Activated effector memory CD4-positive, alpha-beta T cell treated with anti-CD3 and anti-CD28 coated beads, Interleukin-2, amount 50 U/mL, for 16 hours (primary cell): ENCODE data around the gene OR56A1.
"Not testable (repeated sequence)": the region's sequence is repeated elsewhere in the genome, so short reads cannot be mapped to it uniquely, and the experiment has no call there.

Source experiments
- DNase-seq: peaks from one replicate; pipeline ENCODE4 v3.0.0-alpha.2; 2020

OR56A1 gene, protein sequence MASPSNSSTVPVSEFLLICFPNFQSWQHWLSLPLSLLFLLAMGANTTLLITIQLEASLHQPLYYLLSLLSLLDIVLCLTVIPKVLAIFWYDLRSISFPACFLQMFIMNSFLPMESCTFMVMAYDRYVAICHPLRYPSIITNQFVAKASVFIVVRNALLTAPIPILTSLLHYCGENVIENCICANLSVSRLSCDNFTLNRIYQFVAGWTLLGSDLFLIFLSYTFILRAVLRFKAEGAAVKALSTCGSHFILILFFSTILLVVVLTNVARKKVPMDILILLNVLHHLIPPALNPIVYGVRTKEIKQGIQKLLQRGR

DNA sequence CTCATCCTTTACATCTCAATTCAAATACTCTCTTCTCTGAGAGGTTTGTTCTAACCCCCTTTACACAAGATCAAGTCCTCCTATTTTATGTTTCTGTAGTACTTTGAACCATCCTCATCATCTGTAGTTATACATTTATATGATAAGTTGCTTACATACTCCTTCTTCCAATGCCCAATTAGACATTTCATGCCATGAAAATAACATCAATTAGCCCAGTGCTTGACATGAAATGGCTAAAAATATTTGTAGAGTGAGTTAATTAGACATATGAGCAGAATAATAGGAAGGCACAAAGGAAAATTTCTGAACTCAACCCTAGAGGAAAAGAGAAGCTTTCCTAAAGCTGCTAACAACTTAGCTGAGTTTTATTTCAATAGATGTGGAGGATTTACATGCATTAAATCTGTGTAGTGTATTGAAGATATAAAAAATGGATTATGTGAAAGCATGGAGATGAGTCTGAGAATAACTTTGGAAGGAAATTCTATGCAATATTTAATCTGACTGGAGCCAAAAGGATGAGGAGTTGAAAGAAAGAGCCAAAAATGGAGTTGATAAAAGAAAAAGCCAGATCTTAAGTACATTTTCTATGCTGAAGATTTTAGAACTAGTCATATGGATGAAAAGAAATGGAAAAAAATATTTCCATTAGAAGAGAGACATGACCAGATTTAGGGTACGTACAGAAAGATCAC lies at the start of gene OR56A1:
OR56A1 (minus strand) TSS at position 51 of the 698 bp plus-strand sequence. CDS start 3,066 bp downstream, outside the sequence.
- DNase-seq, result no peak

- DNase-seq, result no peak
Observed at GRCh38 chr11:6079463-6079862, 48.9 kb upstream of the OR56A1 start.

DNA sequence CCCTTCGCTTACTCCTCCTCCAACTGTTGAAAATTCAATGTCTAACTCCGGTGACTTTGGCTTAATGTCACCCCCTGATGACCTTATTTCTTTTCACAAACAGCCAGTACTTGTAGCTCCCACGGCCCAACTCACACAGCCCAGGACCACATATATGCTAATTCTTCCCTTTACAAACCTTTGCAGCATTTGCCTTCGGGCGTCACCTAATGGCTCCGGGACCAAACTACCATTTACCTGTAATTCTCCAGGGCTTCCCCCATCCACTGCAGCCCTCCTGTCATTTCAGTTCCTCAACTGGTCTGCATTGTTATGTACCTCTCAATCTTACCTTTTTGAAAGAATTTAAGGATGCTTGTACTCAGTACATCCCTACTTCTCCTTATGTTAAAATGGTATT lies 47.2 kb upstream of the OR56A1 start:
- no peak for DNase-seq

- not testable (repeated sequence) for DNase-seq
Observed at GRCh38 chr11:6076443-6076842, 45.9 kb upstream of the OR56A1 start.

- DNase-seq, result no peak
Observed at GRCh38 chr11:6067502-6067901, 36.9 kb upstream of the OR56A1 start.

DNA sequence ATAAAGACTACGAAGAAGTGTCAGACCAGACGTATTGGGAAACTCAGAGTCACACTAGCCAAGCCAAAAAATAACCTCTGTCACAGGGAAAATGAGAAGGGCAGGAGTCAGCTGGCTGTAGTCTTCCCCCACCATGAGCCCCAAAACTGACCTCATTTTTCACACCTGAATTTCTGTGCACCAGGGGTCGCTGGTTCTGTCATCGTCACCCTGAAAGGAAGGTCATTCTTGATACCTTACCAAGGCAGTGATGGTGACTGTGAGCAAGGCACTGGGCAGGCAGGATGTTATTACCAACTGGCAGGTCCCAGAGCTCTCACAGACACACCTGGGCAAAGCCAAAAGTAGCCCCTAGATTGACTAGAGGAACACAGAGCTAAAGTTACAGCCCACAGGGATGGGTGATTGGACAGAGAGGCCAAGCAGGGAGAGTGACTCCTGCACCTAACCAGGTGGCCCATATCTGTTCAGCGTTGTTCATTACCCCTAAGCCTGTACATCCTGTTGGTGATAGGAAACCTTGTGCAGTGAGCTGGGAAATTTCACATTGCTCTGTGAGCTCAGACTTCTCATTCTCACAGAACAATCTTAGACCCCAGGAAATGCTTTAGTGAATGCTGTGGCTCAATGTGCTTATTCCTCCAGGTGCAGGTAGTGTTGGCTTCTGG lies 32.3 kb upstream of the OR56A1 start:
- no peak for DNase-seq

DNA sequence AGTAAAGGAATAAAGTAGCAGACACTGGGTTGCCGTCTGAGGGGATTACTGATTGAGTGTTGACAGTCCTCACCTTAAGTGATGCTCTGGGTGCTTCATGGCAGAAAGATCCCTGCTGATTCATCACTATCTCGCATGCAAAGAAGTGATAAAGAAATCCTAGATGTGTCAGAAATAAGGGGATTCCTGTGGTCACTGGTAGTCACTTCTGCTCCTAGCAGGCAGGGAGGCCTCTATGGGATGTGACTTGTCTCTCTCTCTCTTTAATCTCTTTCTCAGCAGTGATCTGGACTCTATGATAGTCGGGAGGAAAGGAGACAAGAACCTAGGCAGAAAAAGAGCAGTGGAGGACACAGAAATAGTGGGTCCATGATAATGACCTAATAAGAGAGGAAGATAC lies 30.9 kb upstream of the OR56A1 start:
- DNase-seq, result no peak

DNA sequence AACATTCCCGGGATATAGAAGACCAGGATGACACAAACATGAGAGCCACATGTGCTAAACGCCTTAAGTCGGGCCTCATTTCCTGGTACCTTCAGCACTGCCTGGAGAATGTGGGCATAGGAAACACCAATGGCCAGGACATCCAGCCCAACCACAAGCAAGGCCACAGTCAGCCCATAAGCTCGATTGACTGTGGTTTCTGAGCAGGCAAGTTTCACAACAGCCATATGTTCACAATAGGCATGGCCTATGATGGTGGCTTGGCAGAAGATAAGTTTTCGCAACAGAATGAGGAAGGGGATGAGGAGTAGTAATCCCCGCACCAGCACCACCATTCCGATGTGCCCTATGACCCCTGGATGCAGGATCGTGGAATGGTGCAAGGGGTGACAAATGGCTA lies 26.9 kb upstream of the OR56A1 start:
- no peak for DNase-seq

GRCh38 chr11:6055569-6055968 lies 25.0 kb upstream of the OR56A1 start:
- no peak for DNase-seq

DNA sequence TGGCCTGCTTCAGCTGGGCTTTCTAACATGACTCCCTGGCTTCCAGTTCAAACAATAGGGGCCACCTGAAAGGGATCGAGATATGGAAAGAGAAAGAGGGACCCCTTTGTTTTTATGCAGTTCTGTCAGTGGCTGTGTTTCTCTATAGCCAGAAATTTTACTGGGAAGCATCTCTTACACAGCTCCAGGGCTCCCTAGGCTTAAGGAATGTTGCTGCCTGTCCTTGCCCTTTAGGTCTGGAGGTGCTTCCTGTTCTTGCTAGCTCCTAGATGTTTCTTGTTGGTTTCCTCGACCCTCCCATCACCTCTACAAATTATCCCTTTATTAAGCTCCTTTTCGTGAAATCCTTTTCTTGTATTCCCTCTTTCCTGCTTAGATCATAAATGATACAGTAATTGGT lies 21.8 kb upstream of the OR56A1 start:
- DNase-seq, result no peak

DNA sequence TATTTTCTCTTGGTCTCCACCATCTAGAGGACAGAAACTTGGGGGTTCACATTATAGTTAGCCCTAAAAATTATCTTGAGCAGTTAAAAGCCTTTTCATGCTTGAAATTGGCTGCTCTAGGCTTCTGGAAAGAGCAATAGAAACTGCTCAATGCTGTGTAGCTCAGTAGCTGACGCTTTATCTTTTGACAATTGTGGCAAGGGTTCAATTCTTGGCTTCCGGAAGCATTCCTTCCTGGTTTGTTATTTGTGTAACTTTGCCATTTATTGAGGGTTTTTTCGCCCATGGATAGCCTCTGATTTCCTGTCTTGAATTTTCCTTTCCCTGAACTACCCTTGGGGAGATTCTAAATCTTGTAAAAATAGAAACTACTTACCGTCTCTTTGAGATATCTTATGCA lies 10.3 kb upstream of the OR56A1 start:
- no peak for DNase-seq

- no peak for DNase-seq
Observed at GRCh38 chr11:6027501-6027900, 3.1 kb downstream of the OR56A1 start.

GRCh38 chr11:6025056-6025455 lies 5.5 kb downstream of the OR56A1 start:
- no peak for DNase-seq

DNA sequence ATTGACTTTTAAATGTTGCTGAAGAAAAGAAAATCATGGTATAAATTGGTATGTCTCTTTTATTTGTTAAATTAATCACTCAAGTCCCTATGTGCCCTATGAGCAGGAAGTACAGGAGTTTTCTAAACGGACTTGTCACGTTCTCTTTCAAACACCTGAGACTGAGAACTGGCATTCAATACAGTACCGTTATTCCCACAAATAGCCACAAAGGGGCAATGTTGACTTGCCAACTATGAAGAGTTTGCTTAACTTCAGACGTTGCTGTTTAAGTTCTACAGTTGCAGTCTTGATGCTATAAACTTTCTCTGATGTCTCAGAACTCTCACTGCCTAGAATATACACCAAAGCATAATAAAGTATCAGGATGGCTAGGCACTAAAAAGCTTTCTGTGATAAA lies 7.6 kb downstream of the OR56A1 start:
- DNase-seq, result no peak

- no peak for DNase-seq
Observed at GRCh38 chr11:6013042-6013441, 17.5 kb downstream of the OR56A1 start.

DNA sequence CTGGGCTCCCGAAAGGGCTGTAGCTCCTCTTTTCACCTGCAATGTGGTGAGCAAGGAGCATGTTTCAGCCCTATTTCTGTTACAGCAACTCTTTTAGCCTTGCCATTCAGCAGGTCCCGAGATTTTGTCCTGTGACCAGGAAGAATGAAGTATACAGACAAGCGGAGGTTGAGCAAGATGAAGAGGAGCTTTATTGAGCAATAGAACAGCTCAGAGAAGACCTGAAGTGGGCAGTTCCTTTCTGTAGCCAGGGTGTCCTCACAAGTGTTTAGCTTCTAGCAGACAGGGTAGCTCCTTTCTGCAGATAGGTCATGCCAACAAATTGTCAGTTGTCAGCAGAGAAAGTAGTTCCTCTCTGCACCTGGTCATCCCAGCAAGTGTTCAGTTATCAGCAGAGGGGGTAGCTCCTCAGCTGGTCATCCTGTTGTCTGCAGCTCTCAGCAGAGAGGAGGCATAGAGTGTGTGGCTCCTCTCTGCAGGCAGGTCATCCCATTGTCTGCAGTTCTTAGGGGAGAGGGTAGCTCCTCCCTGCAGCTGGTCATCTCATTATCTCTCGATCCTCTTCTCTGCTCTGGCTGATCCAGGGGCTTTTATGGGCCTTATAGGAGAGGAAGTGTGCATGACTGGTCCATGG lies 18.4 kb downstream of the OR56A1 start:
- DNase-seq, result no peak

DNA sequence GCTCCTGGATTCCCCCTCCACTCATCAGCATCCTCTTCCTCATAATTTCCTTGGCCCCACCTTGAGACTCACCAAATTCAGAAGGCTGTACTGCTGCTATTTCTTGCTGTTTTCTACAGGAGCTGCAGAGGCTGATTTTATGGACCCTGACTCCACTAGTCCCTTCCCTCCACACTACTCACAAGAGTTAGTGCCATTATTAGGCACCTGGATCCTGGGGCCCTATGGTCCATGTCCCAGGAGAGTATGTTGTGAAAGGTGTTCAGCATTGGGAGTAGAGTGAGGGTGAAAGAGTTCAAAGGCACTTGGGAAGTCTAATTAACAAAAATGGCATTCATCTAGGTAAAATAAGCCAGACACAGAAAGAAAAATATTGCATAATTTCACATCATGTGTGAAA lies 23.7 kb downstream of the OR56A1 start, which contains the start of gene OR56A4:
OR56A4 (minus strand) TSS at position 101 of the 400 bp plus-strand sequence. CDS start 3,954 bp downstream, outside the sequence.
- DNase-seq, result no peak

DNA sequence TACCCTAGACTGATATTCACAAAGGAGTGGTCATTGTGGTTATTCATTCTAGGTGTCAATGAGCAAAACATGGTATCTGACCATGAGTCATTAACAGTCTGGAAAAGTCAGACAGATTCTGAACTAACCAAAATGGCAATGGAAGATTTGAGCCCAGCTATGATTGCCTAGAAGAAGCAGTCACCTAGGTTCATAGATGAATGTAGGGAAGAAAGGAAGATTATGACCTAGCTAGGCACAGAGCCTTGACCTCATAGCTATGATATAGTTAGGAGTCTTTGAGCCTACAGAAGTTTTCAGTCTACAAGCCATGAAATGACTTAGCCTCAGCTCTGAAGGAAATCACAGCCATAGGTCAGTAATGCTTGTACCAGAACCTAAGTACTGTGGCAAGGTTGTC lies 24.2 kb downstream of the OR56A1 start:
- DNase-seq, result no peak

DNA sequence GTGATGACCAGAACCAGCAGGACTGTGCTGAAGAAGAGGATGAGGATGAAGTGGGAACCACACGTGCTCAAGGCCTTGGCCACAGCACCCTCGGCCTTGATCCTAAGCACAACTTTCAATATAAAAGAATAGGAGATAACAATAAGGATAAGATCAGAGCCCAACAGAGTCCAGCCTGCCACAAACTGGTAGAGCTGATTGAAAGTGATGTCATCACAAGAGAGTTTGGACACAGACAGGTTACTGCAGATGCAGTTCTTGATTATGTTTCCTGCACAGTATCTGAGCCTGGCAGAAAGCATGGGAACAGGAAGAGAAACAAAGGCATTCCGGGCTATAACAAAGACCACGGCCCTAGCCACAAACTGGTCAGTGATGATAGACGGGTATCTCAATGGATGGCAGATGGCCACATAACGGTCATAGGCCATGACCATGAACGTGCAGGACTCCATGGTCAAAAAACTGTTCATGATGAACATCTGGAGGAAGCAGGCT lies 28.3 kb downstream of the OR56A1 start:
- DNase-seq, result no peak

DNA sequence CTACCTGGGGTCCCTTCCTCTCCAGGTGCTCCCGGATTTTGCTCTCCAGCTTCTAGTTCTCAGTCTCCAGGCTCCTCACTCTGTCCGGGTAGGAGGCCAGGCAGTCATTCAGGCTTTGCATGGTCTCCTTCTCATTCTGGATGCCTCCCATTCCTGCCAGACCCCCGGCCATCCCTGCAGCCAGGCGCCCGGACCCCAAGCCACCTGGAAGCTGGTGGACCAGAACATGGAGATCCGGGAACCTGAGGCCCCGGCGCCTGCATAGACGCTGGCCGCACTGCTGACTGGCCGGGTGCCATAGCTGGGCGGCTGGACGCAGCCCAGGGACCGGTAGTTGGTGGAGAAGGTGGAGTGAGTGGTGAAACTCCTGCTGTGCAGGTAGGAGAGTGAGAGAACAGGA lies 35.8 kb downstream of the OR56A1 start:
- no peak for DNase-seq

GRCh38 chr11:5992604-5993251 lies 37.8 kb downstream of the OR56A1 start:
- DNase-seq, result no peak

DNA sequence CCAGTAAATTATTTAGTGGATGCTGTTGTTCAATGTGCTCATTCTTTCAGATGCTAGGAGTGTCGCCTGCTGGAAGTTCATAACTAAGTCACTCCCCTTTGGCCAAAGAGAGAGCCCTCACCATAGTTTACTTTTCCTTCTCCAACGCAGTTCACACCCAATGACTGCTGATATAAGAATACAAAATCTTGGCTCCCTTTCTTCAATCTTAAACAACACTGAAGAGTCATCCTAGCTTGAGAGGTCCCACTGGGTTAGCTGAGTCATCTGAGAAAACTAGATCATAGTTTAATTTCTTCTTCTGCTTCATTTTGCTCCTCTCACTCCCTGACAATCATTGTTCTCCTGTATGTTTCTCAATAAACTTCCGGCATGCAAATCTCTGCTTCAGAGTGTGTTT lies 38.4 kb downstream of the OR56A1 start:
- DNase-seq, result no peak

DNA sequence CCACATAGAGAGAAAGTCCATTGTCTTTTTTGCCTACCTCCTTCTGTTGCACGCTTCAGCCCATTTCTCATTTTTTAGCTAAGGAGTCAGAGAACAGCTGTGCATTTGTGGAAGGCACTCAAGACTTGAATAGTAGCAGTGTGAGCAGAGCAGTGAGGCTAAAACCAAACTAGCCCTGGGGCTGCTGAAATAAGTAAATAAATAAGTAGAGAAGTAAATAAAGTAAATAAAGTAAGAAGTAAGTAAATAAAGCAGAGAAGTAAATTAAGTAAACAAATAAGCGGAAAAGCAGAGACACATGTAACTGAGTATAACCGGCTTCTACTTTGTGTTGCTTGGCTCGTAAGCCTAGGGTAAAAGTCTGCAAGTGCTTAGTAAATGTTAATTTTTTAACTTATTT lies 41.4 kb downstream of the OR56A1 start:
- no peak for DNase-seq
